Measurements from ENCODE around the gene TP53INP2. TPM values are rescaled to one million over a fixed set of nuclear protein-coding genes. Genes with fewer than 3 reads are reported as not detected.

Gene TP53INP2
- total and polyA plus RNA-seq, 2 of the 8 experiments (the other 6 are each of a cell fraction or from before 2014, with no cell fraction given), result 2.4 to 4.8 TPM

GRCh38 chr20:34710568-34710839, 6.4 kb downstream of the TP53INP2 start (continued):
- no peak for TF ChIP-seq CHD7 (IDR thresholded peaks at IDR 0.05; ENCODE audit: insufficient replicate concordance, low read length)
- TF ChIP-seq, protein P1, sequence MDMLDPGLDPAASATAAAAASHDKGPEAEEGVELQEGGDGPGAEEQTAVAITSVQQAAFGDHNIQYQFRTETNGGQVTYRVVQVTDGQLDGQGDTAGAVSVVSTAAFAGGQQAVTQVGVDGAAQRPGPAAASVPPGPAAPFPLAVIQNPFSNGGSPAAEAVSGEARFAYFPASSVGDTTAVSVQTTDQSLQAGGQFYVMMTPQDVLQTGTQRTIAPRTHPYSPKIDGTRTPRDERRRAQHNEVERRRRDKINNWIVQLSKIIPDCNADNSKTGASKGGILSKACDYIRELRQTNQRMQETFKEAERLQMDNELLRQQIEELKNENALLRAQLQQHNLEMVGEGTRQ (IDR thresholded peaks at IDR 0.05; ENCODE audit: low read length), result no peak
- TF ChIP-seq SUZ12 (IDR thresholded peaks at IDR 0.05; ENCODE audit: low read length), result peak; percentile 47; the same call in 1 of the 2 replicates
- peak; percentile 52 for TF ChIP-seq EZH2 (IDR thresholded peaks at IDR 0.05; ENCODE audit: low read depth, low read length, severe bottlenecking)
